Putamen (tissue), 1 donor: ENCODE data around the gene FURIN.
"Not testable (repeated sequence)": the region's sequence is repeated elsewhere in the genome, so short reads cannot be mapped to it uniquely, and the experiment has no call there.

Source experiments
- DNase-seq: peaks from one replicate; pipeline ENCODE4 v3.0.0-alpha.2; 2016; ENCODE audit warnings: low spot score

FURIN gene

GRCh38 chr15:90902840-90903732, 34.7 kb downstream of the FURIN start, which contains the start of gene MAN2A2:
MAN2A2 (plus strand) TSS chr15:90903302; CDS start chr15:90904208, 906 bp downstream.
- peak; percentile 86 for DNase-seq

GRCh38 chr15:90903733-90904536, 35.5 kb downstream of the FURIN start:
- DNase-seq = no peak

- no peak for DNase-seq
These were observed 36.4 kb downstream of the FURIN start for GRCh38 chr15:90904746-90905145.

- DNase-seq = no peak
These were observed 37.2 kb downstream of the FURIN start for GRCh38 chr15:90905306-90906180.

GRCh38 chr15:90906181-90906849, 37.9 kb downstream of the FURIN start:
- no peak for DNase-seq

GRCh38 chr15:90907051-90907660, 38.8 kb downstream of the FURIN start:
- no peak for DNase-seq

GRCh38 chr15:90907838-90908507, 39.6 kb downstream of the FURIN start:
- no peak for DNase-seq

- DNase-seq = not testable (repeated sequence)
These were observed 41.1 kb downstream of the FURIN start for GRCh38 chr15:90909449-90909848.

- no peak for DNase-seq
These were observed 41.6 kb downstream of the FURIN start for GRCh38 chr15:90909976-90910375.

- no peak for DNase-seq
These were observed 42.3 kb downstream of the FURIN start for GRCh38 chr15:90910441-90911301.

GRCh38 chr15:90911302-90911623, 42.9 kb downstream of the FURIN start:
- no peak for DNase-seq

GRCh38 chr15:90911906-90912769, 43.8 kb downstream of the FURIN start:
- DNase-seq = no peak

- no peak for DNase-seq
These were observed 44.3 kb downstream of the FURIN start for GRCh38 chr15:90912770-90913075.

GRCh38 chr15:90913398-90913944, 45.1 kb downstream of the FURIN start:
- DNase-seq = no peak

GRCh38 chr15:90914305-90915080, 46.1 kb downstream of the FURIN start:
- no peak for DNase-seq

- no peak for DNase-seq
These were observed 46.9 kb downstream of the FURIN start for GRCh38 chr15:90915216-90915807.

GRCh38 chr15:90915808-90916440, 47.5 kb downstream of the FURIN start:
- DNase-seq = no peak
